IMR-90 (cell line): Measurements from ENCODE around the gene PLA2G4D. TPM values are rescaled to one million over a fixed set of nuclear protein-coding genes. Genes with fewer than 3 reads are reported as not detected.

Experiments
- ATAC-seq: fragments of 200-7000 bp; cut with Tn5 transposase; 2 replicates; pipeline ENCODE4 v1.9.1; 2020; ENCODE audit warnings: low read depth, mild to moderate bottlenecking, moderate library complexity
- BruUV-seq: library from RNA; stranded (reverse); fragments of 400-500 nt; replicated peaks from 2 replicates; lab custom pipeline; 2021; lab: Mats Ljungman, UMichigan
- CTCF ChIA-PET: fragments of 300-600 bp; formaldehyde crosslinking; extraction: SDS; loops from one replicate; lab custom pipeline; 2021; ENCODE audit warnings: antibody characterized with exemption; lab: Yijun Ruan, JAX
- POLR2A ChIA-PET: fragments of 300-600 bp; sonication (Branson Sonifier 250); formaldehyde crosslinking; loops from one replicate; lab custom pipeline; 2022; ENCODE audit warnings: antibody characterized with exemption; ENCODE audit not compliant: unreplicated experiment; lab: Charles Lee
- DNase-seq: peaks from one replicate; pipeline ENCODE4 v3.0.0; 2013
- H2AFZ ChIP-seq: replicated peaks from 2 replicates; pipeline ENCODE3; 2013; ENCODE audit warnings: low read length, mild to moderate bottlenecking; ENCODE audit not compliant: poor library complexity
- H2AK5ac ChIP-seq: 2 replicates; pipeline ENCODE4 v1.6.1; 2013; ENCODE audit warnings: low read depth, low read length, inconsistent platforms
- H2AK9ac ChIP-seq: replicated peaks from 2 replicates; pipeline ENCODE3; 2013; ENCODE audit warnings: mild to moderate bottlenecking, low read depth, low read length, moderate library complexity; ENCODE audit not compliant: poor library complexity
- H2BK120ac ChIP-seq: 2 replicates; pipeline ENCODE4 v1.6.1; 2013; ENCODE audit warnings: low read depth, low read length, inconsistent platforms
- H2BK15ac ChIP-seq: 3 replicates; pipeline ENCODE4 v1.6.1; 2013; ENCODE audit warnings: low read depth, low read length, inconsistent platforms
- H2BK20ac ChIP-seq: 2 replicates; pipeline ENCODE4 v1.6.1; 2013; ENCODE audit warnings: low read depth, mild to moderate bottlenecking, inconsistent platforms, low read length, moderate library complexity
- H2BK5ac ChIP-seq: 2 replicates; pipeline ENCODE4 v1.6.1; 2013; ENCODE audit warnings: mild to moderate bottlenecking, low read depth, low read length, inconsistent platforms; ENCODE audit not compliant: poor library complexity, severe bottlenecking
- H3K14ac ChIP-seq: replicated peaks from 2 replicates; pipeline ENCODE4 v1.6.1; 2013; ENCODE audit warnings: low read depth, low read length, inconsistent platforms
- H3K18ac ChIP-seq: 2 replicates; pipeline ENCODE4 v1.6.1; 2013; ENCODE audit warnings: low read depth, low read length, control low read depth
- H3K23ac ChIP-seq: 2 replicates; pipeline ENCODE4 v1.6.1; 2013; ENCODE audit warnings: low read depth, low read length, inconsistent platforms
- H3K27ac ChIP-seq: 2 replicates; pipeline ENCODE4 v1.5.1; 2013; ENCODE audit warnings: mild to moderate bottlenecking, control low read depth, low read length; ENCODE audit not compliant: insufficient read depth
- H3K27me3 ChIP-seq: 2 replicates; pipeline ENCODE4 v1.6.1; 2013; ENCODE audit warnings: low read length; ENCODE audit not compliant: control insufficient read depth, insufficient read depth
- H3K36me3 ChIP-seq: 2 replicates; pipeline ENCODE4 v1.6.1; 2013; ENCODE audit warnings: low read length, mixed read lengths; ENCODE audit not compliant: control insufficient read depth, insufficient read depth
- H3K4ac ChIP-seq: 2 replicates; pipeline ENCODE4 v1.6.1; 2013; ENCODE audit warnings: low read depth, low read length, inconsistent platforms
- H3K4me1 ChIP-seq: 2 replicates; pipeline ENCODE4 v1.6.1; 2013; ENCODE audit warnings: low read length, mixed read lengths; ENCODE audit not compliant: control insufficient read depth, insufficient read depth
- H3K4me2 ChIP-seq: 2 replicates; pipeline ENCODE4 v1.6.1; 2013; ENCODE audit warnings: low read depth, mild to moderate bottlenecking, control low read depth, low read length, moderate library complexity
- H3K4me3 ChIP-seq: 2 replicates; pipeline ENCODE4 v1.5.1; 2013; ENCODE audit warnings: low read depth, mild to moderate bottlenecking, control low read depth, low read length, moderate library complexity; ENCODE audit not compliant: insufficient read depth
- H3K56ac ChIP-seq: 2 replicates; pipeline ENCODE4 v1.6.1; 2013; ENCODE audit warnings: low read length, inconsistent platforms; ENCODE audit not compliant: insufficient read depth; ENCODE audit errors: extremely low read depth
- H3K79me1 ChIP-seq, 2 experiments: 2 replicates each; pipeline ENCODE4 v1.6.1; 2013; ENCODE audit warnings: low read length in 2 of 2, inconsistent platforms in 1 of 2, low read depth in 1 of 2
- H3K9ac ChIP-seq: 2 replicates; pipeline ENCODE4 v1.6.1; 2013; ENCODE audit warnings: low read depth, low read length, control low read depth
- H3K9me1 ChIP-seq: 2 replicates; pipeline ENCODE4 v1.6.1; 2013; ENCODE audit warnings: low read length, inconsistent platforms; ENCODE audit not compliant: insufficient read depth
- H3K9me3 ChIP-seq: 2 replicates; pipeline ENCODE4 v1.6.1; 2013; ENCODE audit warnings: low read length; ENCODE audit not compliant: control insufficient read depth, insufficient read depth
- H4K20me1 ChIP-seq: 2 replicates; pipeline ENCODE4 v1.6.1; 2013; ENCODE audit warnings: low read length, inconsistent platforms; ENCODE audit not compliant: insufficient read depth
- H4K5ac ChIP-seq: 2 replicates; pipeline ENCODE4 v1.6.1; 2013; ENCODE audit warnings: mild to moderate bottlenecking, low read depth, low read length, control low read depth
- H4K8ac ChIP-seq, 2 experiments: 2 replicates each; pipeline ENCODE4 v1.6.1; 2013; ENCODE audit warnings: low read depth in 2 of 2, low read length in 2 of 2, control low read depth in 1 of 2, inconsistent platforms in 1 of 2
- H4K91ac ChIP-seq: 2 replicates; pipeline ENCODE4 v1.6.1; 2013; ENCODE audit warnings: low read depth, low read length, inconsistent platforms; ENCODE audit not compliant: insufficient read depth
- BHLHE40 ChIP-seq: fragments of 150-350 bp; IDR thresholded peaks from 2 replicates; pipeline ENCODE4 v1.6.1; 2016; ENCODE audit warnings: mild to moderate bottlenecking, low read depth, low read length
- CEBPB ChIP-seq: IDR thresholded peaks from 2 replicates; pipeline ENCODE4 v1.6.1; 2012; ENCODE audit warnings: low read depth, low read length, improper control_type of control experiment
- CHD1 ChIP-seq: IDR thresholded peaks from 2 replicates; pipeline ENCODE4 v1.6.1; 2012; ENCODE audit warnings: low read depth, low read length, improper control_type of control experiment
- FOS ChIP-seq: fragments of 150-350 bp; IDR thresholded peaks from 2 replicates; pipeline ENCODE4 v1.6.1; 2016; ENCODE audit warnings: low read depth, low read length
- MAFK ChIP-seq: IDR thresholded peaks from 2 replicates; pipeline ENCODE4 v1.6.1; 2012; ENCODE audit warnings: low read depth, low read length, improper control_type of control experiment
- MAZ ChIP-seq: IDR thresholded peaks from 2 replicates; pipeline ENCODE4 v1.6.1; 2012; ENCODE audit warnings: low read depth, mild to moderate bottlenecking, low read length, improper control_type of control experiment, moderate library complexity, borderline replicate concordance
- MXI1 ChIP-seq: IDR thresholded peaks from 2 replicates; pipeline ENCODE4 v1.6.1; 2012; ENCODE audit warnings: low read depth, mild to moderate bottlenecking, low read length, moderate library complexity, borderline replicate concordance
- POLR2A ChIP-seq: IDR thresholded peaks from 2 replicates; pipeline ENCODE4 v1.6.1; 2012; ENCODE audit warnings: mild to moderate bottlenecking, low read depth, low read length
- RAD21 ChIP-seq: IDR thresholded peaks from 2 replicates; pipeline ENCODE4 v1.6.1; 2012; ENCODE audit warnings: low read length, improper control_type of control experiment
- RCOR1 ChIP-seq: IDR thresholded peaks from 2 replicates; pipeline ENCODE4 v1.6.1; 2012; ENCODE audit warnings: mild to moderate bottlenecking, low read length, improper control_type of control experiment; ENCODE audit not compliant: insufficient replicate concordance
- RFX5 ChIP-seq: IDR thresholded peaks from 2 replicates; pipeline ENCODE4 v1.8.0; 2012; ENCODE audit warnings: low read depth, mild to moderate bottlenecking, low read length, moderate library complexity
- SMC3 ChIP-seq: fragments of 150-350 bp; IDR thresholded peaks from 2 replicates; pipeline ENCODE4 v1.6.1; 2016; ENCODE audit warnings: low read depth, mild to moderate bottlenecking, antibody characterized with exemption, low read length, moderate library complexity
- WGBS, 2 experiments: methylation state at CpG; one replicate each; pipeline versions ENCODE4 v1.1.5 to v1.1.7; 2013; ENCODE audit warnings: missing lambda C conversion rate in 2 of 2; ENCODE audit not compliant: insufficient read length in 1 of 2; ENCODE audit errors: extremely low coverage in 2 of 2; 5-methylcytosine and 5-hydroxymethylcytosine counted together
- dilution Hi-C: fragments of 300-500 bp; cut with HindIII; formaldehyde crosslinking; loops from one replicate; pipeline ENCODE4 v1.14.3; 2018; ENCODE audit warnings: low sequenced_read_pairs; ENCODE audit not compliant: unreplicated experiment
- in situ Hi-C: fragments of 300-500 bp; cut with MboI; formaldehyde crosslinking; loops from 3 replicates; pipeline ENCODE4 v1.14.3; 2019; ENCODE audit warnings: low sequenced_read_pairs, inconsistent platforms, mixed read lengths
- intact Hi-C: fragments of 100-400 bp; cut with micrococcal nuclease; formaldehyde crosslinking; loops from 2 replicates; pipeline ENCODE4 v1.10.0; 2022
- polyA plus RNA-seq, 3 experiments: library from polyadenylated mRNA; depleted of rRNA; stranded (reverse); fragments of >200 nt; gene quantifications; 2 replicates each; pipeline ENCODE4 v1.2.3, GENCODE V29; 2012; ENCODE audit warnings: low replicate concordance in 1 of 3
- total RNA-seq: library from RNA; depleted of rRNA; stranded (reverse); fragments of >200 nt; gene quantifications from 2 replicates; pipeline ENCODE4 v1.2.3, GENCODE V29; 2012
- TF ChIP-seq, protein P1 (sequence below): fragments of 150-350 bp; IDR thresholded peaks from 2 replicates; pipeline ENCODE4 v1.6.1; 2016; ENCODE audit warnings: low read depth, mild to moderate bottlenecking, low read length, moderate library complexity, borderline replicate concordance
- TF ChIP-seq, protein P2 (sequence below): conservative IDR thresholded peaks from 2 replicates; pipeline ENCODE4 v1.5.1; 2012; ENCODE audit warnings: mild to moderate bottlenecking, low read depth, low read length, improper control_type of control experiment
- TF ChIP-seq, protein P3 (sequence below): fragments of 150-350 bp; IDR thresholded peaks from 2 replicates; pipeline ENCODE4 v1.6.1; 2017; ENCODE audit warnings: mild to moderate bottlenecking, antibody characterized with exemption, low read length, low read depth

The PLA2G4D gene
- total and polyA plus RNA-seq, 2 of the 4 experiments (the other 2 are of a cell fraction) = not detected

DNA sequence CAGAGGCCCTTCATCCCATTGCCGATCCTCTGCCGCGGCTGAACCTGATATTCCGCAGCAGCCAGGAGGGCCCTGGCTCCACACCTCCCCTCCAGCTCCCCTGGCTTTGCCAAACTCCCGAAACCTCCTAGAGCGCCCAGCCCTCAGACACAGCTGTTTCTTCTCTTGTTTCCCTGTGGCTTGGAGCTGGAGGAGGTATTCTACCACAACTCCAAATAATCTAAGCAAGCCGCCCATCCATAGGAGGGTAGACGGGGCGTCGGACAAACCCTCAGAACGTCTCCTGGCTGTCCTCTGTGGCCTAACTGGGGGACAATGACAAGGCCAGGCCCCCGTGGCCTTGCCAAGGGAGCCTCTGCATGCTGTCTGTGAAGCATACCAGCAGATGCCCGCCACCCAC is 10.4 kb downstream of the PLA2G4D start:
- no peak overlapping the region for H3K18ac ChIP-seq
- POLR2A ChIA-PET = no interaction called here
- no peak overlapping the region for H4K8ac ChIP-seq
- no peak for TF ChIP-seq MAFK
- no peak for TF ChIP-seq MXI1
- TF ChIP-seq RAD21 = no peak
- no peak for TF ChIP-seq SMC3
- TF ChIP-seq, protein P1, sequence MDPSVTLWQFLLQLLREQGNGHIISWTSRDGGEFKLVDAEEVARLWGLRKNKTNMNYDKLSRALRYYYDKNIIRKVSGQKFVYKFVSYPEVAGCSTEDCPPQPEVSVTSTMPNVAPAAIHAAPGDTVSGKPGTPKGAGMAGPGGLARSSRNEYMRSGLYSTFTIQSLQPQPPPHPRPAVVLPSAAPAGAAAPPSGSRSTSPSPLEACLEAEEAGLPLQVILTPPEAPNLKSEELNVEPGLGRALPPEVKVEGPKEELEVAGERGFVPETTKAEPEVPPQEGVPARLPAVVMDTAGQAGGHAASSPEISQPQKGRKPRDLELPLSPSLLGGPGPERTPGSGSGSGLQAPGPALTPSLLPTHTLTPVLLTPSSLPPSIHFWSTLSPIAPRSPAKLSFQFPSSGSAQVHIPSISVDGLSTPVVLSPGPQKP = no peak
- no peak for TF ChIP-seq FOS
- no peak for TF ChIP-seq BHLHE40
- TF ChIP-seq, protein P2, sequence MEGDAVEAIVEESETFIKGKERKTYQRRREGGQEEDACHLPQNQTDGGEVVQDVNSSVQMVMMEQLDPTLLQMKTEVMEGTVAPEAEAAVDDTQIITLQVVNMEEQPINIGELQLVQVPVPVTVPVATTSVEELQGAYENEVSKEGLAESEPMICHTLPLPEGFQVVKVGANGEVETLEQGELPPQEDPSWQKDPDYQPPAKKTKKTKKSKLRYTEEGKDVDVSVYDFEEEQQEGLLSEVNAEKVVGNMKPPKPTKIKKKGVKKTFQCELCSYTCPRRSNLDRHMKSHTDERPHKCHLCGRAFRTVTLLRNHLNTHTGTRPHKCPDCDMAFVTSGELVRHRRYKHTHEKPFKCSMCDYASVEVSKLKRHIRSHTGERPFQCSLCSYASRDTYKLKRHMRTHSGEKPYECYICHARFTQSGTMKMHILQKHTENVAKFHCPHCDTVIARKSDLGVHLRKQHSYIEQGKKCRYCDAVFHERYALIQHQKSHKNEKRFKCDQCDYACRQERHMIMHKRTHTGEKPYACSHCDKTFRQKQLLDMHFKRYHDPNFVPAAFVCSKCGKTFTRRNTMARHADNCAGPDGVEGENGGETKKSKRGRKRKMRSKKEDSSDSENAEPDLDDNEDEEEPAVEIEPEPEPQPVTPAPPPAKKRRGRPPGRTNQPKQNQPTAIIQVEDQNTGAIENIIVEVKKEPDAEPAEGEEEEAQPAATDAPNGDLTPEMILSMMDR = no peak
- no peak for TF ChIP-seq POLR2A
- TF ChIP-seq, protein P3, sequence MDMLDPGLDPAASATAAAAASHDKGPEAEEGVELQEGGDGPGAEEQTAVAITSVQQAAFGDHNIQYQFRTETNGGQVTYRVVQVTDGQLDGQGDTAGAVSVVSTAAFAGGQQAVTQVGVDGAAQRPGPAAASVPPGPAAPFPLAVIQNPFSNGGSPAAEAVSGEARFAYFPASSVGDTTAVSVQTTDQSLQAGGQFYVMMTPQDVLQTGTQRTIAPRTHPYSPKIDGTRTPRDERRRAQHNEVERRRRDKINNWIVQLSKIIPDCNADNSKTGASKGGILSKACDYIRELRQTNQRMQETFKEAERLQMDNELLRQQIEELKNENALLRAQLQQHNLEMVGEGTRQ = no peak
- no peak for TF ChIP-seq RFX5
- TF ChIP-seq CHD1 = no peak
- TF ChIP-seq CEBPB = no peak
- no peak for TF ChIP-seq MAZ
- no peak for TF ChIP-seq RCOR1
- H3K9ac ChIP-seq = no peak overlapping the region
- H2AK5ac ChIP-seq = no peak overlapping the region
- in situ Hi-C loops = no loop called here
- no peaks in the 10 kb centered on the region for H3K9me3 ChIP-seq
- H3K56ac ChIP-seq = no peak overlapping the region
- H3K23ac ChIP-seq = no peak overlapping the region
- H2BK120ac ChIP-seq = no peak overlapping the region
- no peak overlapping the region for H2BK20ac ChIP-seq
- H3K4me1 ChIP-seq = no peaks in the 10 kb centered on the region
- no peak overlapping the region for H3K4ac ChIP-seq
- CTCF ChIA-PET = interaction anchor here (1.1 to 1.9 kb wide), 8 partner anchors 9 to 90 kb away, joined by 3 to 7 read pairs (median 5); no protein-coding TSS in a partner anchor
- H4K20me1 ChIP-seq = no peaks in the 10 kb centered on the region
- DNase-seq (no peak), ATAC-seq (no peak)
- no peak overlapping the region for H3K4me3 ChIP-seq
- intact Hi-C loops = loop anchor here (1.0 to 5.0 kb wide), 2 partner anchors 95 to 388 kb away; no protein-coding TSS in a partner anchor
- H2AK9ac ChIP-seq = no peak overlapping the region
- no peak overlapping the region for H2BK5ac ChIP-seq
- no peak overlapping the region for H3K14ac ChIP-seq
- no peaks in the 10 kb centered on the region for H3K9me1 ChIP-seq
- H4K5ac ChIP-seq = no peak overlapping the region
- no TSS peak for BruUV-seq
- no peak overlapping the region for H2BK15ac ChIP-seq
- dilution Hi-C loops = no loop called here
- no peak overlapping the region for H3K27ac ChIP-seq
- H4K91ac ChIP-seq = no peak overlapping the region
- H3K27me3 ChIP-seq = peaks cover 81% of the 10 kb centered on the region
- WGBS, 2 experiments = 0% methylated on average over 1 of the region's 13 CpGs; no CpG with 5 or more reads in 1 of the 2 experiments
- H2AFZ ChIP-seq = no peak overlapping the region
- no peaks in the 10 kb centered on the region for H3K79me1 ChIP-seq
- no peak overlapping the region for H3K4me2 ChIP-seq
- no peaks in the 10 kb centered on the region for H3K36me3 ChIP-seq
